Measurements from ENCODE around the gene ZC3H18. TPM values are rescaled to one million over a fixed set of nuclear protein-coding genes. Genes with fewer than 3 reads are reported as not detected.

The ZC3H18 gene
- total RNA-seq, 1 experiment from 2014 or later, result 76.4 TPM

DNA sequence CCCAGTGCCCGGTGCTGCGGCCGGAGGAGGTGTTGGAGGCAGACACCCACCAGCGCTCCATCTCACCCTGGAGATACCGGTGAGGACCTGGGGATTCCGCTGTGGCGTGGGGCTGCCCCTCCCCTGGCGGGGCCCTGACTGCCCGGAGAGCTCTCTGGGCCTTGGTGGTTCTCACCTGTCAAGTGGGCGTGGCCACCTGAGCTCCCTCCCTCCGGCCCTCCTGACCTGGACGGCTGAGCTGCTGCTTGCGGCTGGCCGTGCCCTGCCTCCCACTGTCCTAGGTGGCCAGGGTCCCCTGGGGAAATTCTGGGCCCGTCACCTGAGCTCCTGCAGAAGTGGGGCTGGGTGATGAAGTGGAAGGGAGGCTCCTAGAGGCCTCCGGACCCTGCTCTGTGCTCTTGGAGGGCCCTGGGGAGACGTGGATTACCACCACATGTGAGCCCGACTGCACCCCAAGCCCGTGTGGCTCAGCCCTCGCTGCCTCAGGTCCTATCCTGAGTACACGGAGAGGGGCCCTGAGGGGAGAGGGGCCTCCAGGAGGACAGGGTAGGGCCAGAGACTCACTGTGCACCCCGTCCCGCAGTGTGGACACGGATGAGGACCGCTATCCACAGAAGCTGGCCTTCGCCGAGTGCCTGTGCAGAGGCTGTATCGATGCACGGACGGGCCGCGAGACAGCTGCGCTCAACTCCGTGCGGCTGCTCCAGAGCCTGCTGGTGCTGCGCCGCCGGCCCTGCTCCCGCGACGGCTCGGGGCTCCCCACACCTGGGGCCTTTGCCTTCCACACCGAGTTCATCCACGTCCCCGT is 69.2 kb downstream of the ZC3H18 start:
- Histone ChIP-seq H3K9me2 (ENCODE audit: insufficient read depth) (no peaks in the 10 kb centered on the region), H3K27me3 (ENCODE audit: insufficient read depth, low read depth) (no peaks in the 10 kb centered on the region), H2AFZ (no peak overlapping the region), H3K9me3 (ENCODE audit: insufficient read depth, low read depth) (no peaks in the 10 kb centered on the region), H4K20me1 (ENCODE audit: insufficient read depth) (no peaks in the 10 kb centered on the region), H3K4me3 (no peak overlapping the region), H3K4me1 (replicated peaks; ENCODE audit: insufficient read depth) (no peaks in the 10 kb centered on the region), H3K36me3 (ENCODE audit: low read depth) (no peaks in the 10 kb centered on the region), H3K4me2 (no peak overlapping the region), H3K79me2 (ENCODE audit: low read depth) (no peaks in the 10 kb centered on the region), H3F3A (ENCODE audit: insufficient read depth, low read depth) (peaks cover 5% of the 10 kb centered on the region; the same call in 1 of the 2 replicates), H3K27ac (no peak overlapping the region)
- POLR2A ChIA-PET (ENCODE audit: unreplicated experiment), result no interaction called here
- BruUV-seq (replicated peaks), result no TSS peak
- intact Hi-C loops (cut with micrococcal nuclease; ENCODE audit: unreplicated experiment), result no loop called here
- CTCF ChIA-PET, result no interaction called here
- peak in 1 of 2 experiments; percentile 59 for DNase-seq
- TF ChIP-seq EZH2 (IDR thresholded peaks at IDR 0.05; ENCODE audit: low read depth), result no peak
- TF ChIP-seq CTCF (conservative IDR thresholded peaks at IDR 0.05), result no peak

- DNase-seq, result no peak
- Histone ChIP-seq H4K20me1 (ENCODE audit: insufficient read depth) (no peaks in the 10 kb centered on the region), H3K79me2 (ENCODE audit: low read depth) (no peaks in the 10 kb centered on the region), H3F3A (ENCODE audit: insufficient read depth, low read depth) (peaks cover 6% of the 10 kb centered on the region; the same call in 1 of the 2 replicates), H3K4me1 (replicated peaks; ENCODE audit: insufficient read depth) (no peaks in the 10 kb centered on the region), H3K27me3 (ENCODE audit: insufficient read depth, low read depth) (0 out of 2 replicates have a peak, but pooled peaks cover 1% of the 10 kb centered on the region), H3K4me3 (no peak overlapping the region), H3K27ac (no peak overlapping the region), H3K36me3 (ENCODE audit: low read depth) (no peaks in the 10 kb centered on the region), H2AFZ (no peak overlapping the region), H3K9me3 (ENCODE audit: insufficient read depth, low read depth) (no peaks in the 10 kb centered on the region), H3K4me2 (no peak overlapping the region), H3K9me2 (ENCODE audit: insufficient read depth) (no peaks in the 10 kb centered on the region)
- no TSS peak for BruUV-seq (replicated peaks)
- TF ChIP-seq EZH2 (IDR thresholded peaks at IDR 0.05; ENCODE audit: low read depth), result no peak
- TF ChIP-seq CTCF (conservative IDR thresholded peaks at IDR 0.05), result no peak
- intact Hi-C loops (cut with micrococcal nuclease; ENCODE audit: unreplicated experiment), result no loop called here
- ChIA-PET CTCF (no interaction called here), POLR2A (ENCODE audit: unreplicated experiment) (interaction anchor here (0.5 kb wide), 1 partner anchor 768 kb away, joined by 14 read pairs; no protein-coding TSS in a partner anchor)
Observed at GRCh38 chr16:88640039-88640495, 69.9 kb downstream of the ZC3H18 start.

GRCh38 chr16:88640498-88641247 is 70.5 kb downstream of the ZC3H18 start:
- no peak for TF ChIP-seq CTCF (conservative IDR thresholded peaks at IDR 0.05)
- TF ChIP-seq EZH2 (IDR thresholded peaks at IDR 0.05; ENCODE audit: low read depth), result no peak
- POLR2A ChIA-PET (ENCODE audit: unreplicated experiment), result interaction anchor here (0.5 kb wide), 1 partner anchor 768 kb away, joined by 14 read pairs; no protein-coding TSS in a partner anchor
- Histone ChIP-seq H3K9me3 (ENCODE audit: insufficient read depth, low read depth) (no peaks in the 10 kb centered on the region), H4K20me1 (ENCODE audit: insufficient read depth) (no peaks in the 10 kb centered on the region), H3K4me3 (no peak overlapping the region), H3K4me2 (no peak overlapping the region), H3K36me3 (ENCODE audit: low read depth) (no peaks in the 10 kb centered on the region), H3F3A (ENCODE audit: insufficient read depth, low read depth) (peaks cover 6% of the 10 kb centered on the region; the same call in 1 of the 2 replicates), H3K4me1 (replicated peaks; ENCODE audit: insufficient read depth) (no peaks in the 10 kb centered on the region), H3K27me3 (ENCODE audit: insufficient read depth, low read depth) (0 out of 2 replicates have a peak, but pooled peaks cover 5% of the 10 kb centered on the region), H3K9me2 (ENCODE audit: insufficient read depth) (no peaks in the 10 kb centered on the region), H3K27ac (no peak overlapping the region), H2AFZ (no peak overlapping the region), H3K79me2 (ENCODE audit: low read depth) (no peaks in the 10 kb centered on the region)
- CTCF ChIA-PET, result no interaction called here
- DNase-seq, result no peak
- no TSS peak for BruUV-seq (replicated peaks)
- intact Hi-C loops (cut with micrococcal nuclease; ENCODE audit: unreplicated experiment), result no loop called here
